Measurements from ENCODE around the gene PCYOX1L. TPM values are rescaled to one million over a fixed set of nuclear protein-coding genes. Genes with fewer than 3 reads are reported as not detected.

PCYOX1L gene
- total RNA-seq, 1 donor from 2014 or later: 11.9 TPM

DNA sequence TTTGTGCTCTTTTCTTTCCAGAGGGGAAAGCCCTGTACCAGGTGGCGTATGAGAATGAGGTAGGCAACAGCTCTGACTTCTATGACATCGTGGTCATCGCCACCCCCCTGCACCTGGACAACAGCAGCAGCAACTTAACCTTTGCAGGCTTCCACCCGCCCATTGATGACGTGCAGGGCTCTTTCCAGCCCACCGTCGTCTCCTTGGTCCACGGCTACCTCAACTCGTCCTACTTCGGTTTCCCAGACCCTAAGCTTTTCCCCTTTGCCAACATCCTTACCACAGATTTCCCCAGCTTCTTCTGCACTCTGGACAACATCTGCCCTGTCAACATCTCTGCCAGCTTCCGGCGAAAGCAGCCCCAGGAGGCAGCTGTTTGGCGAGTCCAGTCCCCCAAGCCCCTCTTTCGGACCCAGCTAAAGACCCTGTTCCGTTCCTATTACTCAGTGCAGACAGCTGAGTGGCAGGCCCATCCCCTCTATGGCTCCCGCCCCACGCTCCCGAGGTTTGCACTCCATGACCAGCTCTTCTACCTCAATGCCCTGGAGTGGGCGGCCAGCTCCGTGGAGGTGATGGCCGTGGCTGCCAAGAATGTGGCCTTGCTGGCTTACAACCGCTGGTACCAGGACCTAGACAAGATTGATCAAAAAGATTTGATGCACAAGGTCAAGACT is 10.3 kb downstream of the PCYOX1L start:
- TF ChIP-seq, protein P1, sequence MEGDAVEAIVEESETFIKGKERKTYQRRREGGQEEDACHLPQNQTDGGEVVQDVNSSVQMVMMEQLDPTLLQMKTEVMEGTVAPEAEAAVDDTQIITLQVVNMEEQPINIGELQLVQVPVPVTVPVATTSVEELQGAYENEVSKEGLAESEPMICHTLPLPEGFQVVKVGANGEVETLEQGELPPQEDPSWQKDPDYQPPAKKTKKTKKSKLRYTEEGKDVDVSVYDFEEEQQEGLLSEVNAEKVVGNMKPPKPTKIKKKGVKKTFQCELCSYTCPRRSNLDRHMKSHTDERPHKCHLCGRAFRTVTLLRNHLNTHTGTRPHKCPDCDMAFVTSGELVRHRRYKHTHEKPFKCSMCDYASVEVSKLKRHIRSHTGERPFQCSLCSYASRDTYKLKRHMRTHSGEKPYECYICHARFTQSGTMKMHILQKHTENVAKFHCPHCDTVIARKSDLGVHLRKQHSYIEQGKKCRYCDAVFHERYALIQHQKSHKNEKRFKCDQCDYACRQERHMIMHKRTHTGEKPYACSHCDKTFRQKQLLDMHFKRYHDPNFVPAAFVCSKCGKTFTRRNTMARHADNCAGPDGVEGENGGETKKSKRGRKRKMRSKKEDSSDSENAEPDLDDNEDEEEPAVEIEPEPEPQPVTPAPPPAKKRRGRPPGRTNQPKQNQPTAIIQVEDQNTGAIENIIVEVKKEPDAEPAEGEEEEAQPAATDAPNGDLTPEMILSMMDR (IDR thresholded peaks at IDR 0.05; ENCODE audit: insufficient read depth, low read length, poor library complexity, severe bottlenecking): no peak
- no peak for DNase-seq (ENCODE audit: low read depth)
- H3K36me3 ChIP-seq (ENCODE audit: control insufficient read depth, insufficient read depth, low read length): no peaks in the 10 kb centered on the region
- no peak overlapping the region for H3K4me3 ChIP-seq (ENCODE audit: low read depth, low read length)
- H3K27me3 ChIP-seq (ENCODE audit: control insufficient read depth, insufficient read depth, low read length): no peaks in the 10 kb centered on the region

DNA sequence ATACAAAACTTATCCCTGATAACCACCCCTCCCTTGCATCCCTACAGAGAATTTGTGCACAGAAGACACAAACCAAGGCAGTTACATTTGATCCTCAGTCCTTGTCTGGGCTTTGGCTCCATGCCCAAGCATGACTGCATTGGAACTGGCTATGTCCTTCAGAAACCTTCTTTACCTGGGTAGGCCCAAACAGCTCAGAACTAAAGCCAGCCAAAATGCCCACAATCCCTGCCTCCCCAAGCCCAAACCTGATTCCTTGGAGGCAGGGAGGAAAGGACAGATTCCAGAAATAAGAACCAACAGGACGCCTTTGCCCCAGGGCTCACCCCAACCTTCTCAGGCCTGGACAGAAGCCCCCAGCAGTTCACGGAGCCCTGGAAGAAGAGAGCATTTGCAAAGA is 13.0 kb downstream of the PCYOX1L start:
- no peak for DNase-seq (ENCODE audit: low read depth)
- H3K4me3 ChIP-seq (ENCODE audit: low read depth, low read length): no peak overlapping the region
- TF ChIP-seq, protein P1 (IDR thresholded peaks at IDR 0.05; ENCODE audit: insufficient read depth, low read length, poor library complexity, severe bottlenecking): no peak
- no peaks in the 10 kb centered on the region for H3K36me3 ChIP-seq (ENCODE audit: control insufficient read depth, insufficient read depth, low read length)
- no peaks in the 10 kb centered on the region for H3K27me3 ChIP-seq (ENCODE audit: control insufficient read depth, insufficient read depth, low read length)

DNA sequence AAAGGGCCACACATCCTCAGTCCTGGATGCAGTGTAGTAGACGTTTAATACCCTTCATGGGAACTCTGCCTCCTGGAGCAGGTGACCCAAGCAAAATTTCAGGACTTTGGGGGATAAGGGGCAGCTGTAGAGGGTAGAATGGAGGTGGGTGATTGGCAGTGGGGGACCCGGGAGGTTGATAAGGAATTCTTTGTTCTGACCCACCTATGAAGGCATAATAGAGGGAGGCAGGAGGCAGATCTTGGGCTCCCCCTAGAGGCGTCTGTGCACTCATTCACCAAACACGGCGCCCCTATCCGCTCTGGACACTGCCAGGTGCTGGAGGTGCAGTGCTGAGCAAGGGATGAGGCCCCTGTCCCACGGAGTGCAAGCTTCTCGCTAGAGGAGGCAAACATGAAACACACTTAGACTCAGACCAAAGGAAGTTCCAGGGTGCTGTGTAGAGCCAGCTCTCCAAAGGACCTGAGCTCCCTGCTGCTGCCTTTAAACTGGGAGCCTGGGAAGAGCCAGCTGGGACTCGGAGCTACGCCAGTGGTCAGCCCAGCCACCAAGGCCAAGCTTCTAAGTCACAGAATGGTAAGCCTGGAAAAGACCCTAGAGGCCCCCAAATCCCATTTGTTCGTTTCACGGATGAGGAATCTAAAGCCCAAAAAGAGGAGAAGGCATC is 13.6 kb downstream of the PCYOX1L start:
- no peak for DNase-seq (ENCODE audit: low read depth)
- no peaks in the 10 kb centered on the region for H3K36me3 ChIP-seq (ENCODE audit: control insufficient read depth, insufficient read depth, low read length)
- no peaks in the 10 kb centered on the region for H3K27me3 ChIP-seq (ENCODE audit: control insufficient read depth, insufficient read depth, low read length)
- TF ChIP-seq, protein P1 (IDR thresholded peaks at IDR 0.05; ENCODE audit: insufficient read depth, low read length, poor library complexity, severe bottlenecking): peak; percentile 94
- no peak overlapping the region for H3K4me3 ChIP-seq (ENCODE audit: low read depth, low read length)

DNA sequence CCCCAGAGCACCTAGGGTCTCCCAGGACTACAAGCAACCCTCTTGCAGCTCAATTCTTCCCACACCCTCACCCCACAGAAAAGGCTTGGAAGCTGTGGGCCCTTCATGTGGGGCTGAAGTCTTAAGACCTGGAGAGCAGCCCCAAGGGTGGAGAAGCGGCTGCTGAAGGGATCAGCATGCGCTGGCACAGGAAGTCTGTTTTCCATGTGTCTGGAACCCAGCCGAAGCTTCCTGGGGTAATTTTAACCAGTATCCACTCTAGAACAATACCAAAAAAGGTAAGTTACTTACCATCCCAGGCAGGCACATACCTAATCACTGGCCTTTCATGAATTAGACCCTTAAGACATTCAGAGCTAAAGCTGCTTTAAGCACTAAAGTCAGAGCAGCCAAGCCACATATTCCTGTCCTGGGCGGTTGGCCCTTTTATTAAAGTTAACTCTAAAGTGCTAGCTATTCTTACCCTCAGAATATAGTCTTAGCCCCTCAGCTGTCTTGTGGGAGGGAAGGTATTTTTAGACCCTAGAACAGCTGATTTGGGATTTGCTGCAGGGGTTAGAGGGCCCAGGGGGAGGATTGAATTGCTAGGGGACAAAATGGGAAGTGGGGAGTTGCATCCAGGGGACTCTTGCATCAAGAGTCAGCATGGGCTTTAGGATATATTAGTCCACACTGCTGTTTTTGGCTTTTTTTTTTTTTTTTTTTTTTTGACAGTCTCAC is 14.4 kb downstream of the PCYOX1L start:
- no peak for DNase-seq (ENCODE audit: low read depth)
- TF ChIP-seq, protein P1 (IDR thresholded peaks at IDR 0.05; ENCODE audit: insufficient read depth, low read length, poor library complexity, severe bottlenecking): no peak
- Histone ChIP-seq H3K27me3 (ENCODE audit: control insufficient read depth, insufficient read depth, low read length) (no peaks in the 10 kb centered on the region), H3K4me3 (ENCODE audit: low read depth, low read length) (no peak overlapping the region), H3K36me3 (ENCODE audit: control insufficient read depth, insufficient read depth, low read length) (no peaks in the 10 kb centered on the region)

DNA sequence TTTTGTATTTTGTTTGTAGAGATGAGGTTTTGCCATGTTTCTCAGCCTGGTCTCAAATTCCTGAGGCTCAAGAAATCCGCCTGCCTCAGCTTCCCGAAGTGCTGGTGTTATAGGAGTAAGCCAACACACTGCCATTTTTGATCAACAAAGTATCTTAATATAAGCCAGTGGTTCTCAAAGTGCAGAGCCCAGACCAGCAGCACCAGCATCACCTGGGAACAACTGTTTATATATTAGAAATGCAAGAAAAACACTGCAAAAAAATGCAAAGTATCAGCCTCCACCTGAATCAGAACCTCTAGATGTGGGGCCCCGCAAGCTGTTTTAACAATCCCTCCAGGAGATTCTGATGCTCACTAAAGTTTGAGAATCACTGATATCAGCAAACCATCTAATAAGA is 15.1 kb downstream of the PCYOX1L start:
- no peak for DNase-seq (ENCODE audit: low read depth)

More for the DNA sequence above, 15.1 kb downstream of the PCYOX1L start:
- Histone ChIP-seq H3K27me3 (ENCODE audit: control insufficient read depth, insufficient read depth, low read length) (no peaks in the 10 kb centered on the region), H3K4me3 (ENCODE audit: low read depth, low read length) (no peak overlapping the region), H3K36me3 (ENCODE audit: control insufficient read depth, insufficient read depth, low read length) (no peaks in the 10 kb centered on the region)
- TF ChIP-seq, protein P1 (IDR thresholded peaks at IDR 0.05; ENCODE audit: insufficient read depth, low read length, poor library complexity, severe bottlenecking): no peak
